Eye (tissue), 1 donor: ENCODE data around the gene JDP2.
"Not testable (repeated sequence)": the region's sequence is repeated elsewhere in the genome, so short reads cannot be mapped to it uniquely, and the experiment has no call there.

Experiments
- DNase-seq: peaks from one replicate; pipeline ENCODE4 v3.0.0-alpha.2; 2015

JDP2 gene

GRCh38 chr14:75457648-75458165 is 29.9 kb downstream of the JDP2 start:
- DNase-seq: no peak

- no peak for DNase-seq
These were observed 30.5 kb downstream of the JDP2 start for GRCh38 chr14:75458305-75458704.

GRCh38 chr14:75459099-75459741 is 31.4 kb downstream of the JDP2 start:
- no peak for DNase-seq

- DNase-seq: no peak
These were observed 32.0 kb downstream of the JDP2 start for GRCh38 chr14:75459791-75460190.

- DNase-seq: no peak
These were observed 32.6 kb downstream of the JDP2 start for GRCh38 chr14:75460394-75460793.

GRCh38 chr14:75461303-75461702 is 33.5 kb downstream of the JDP2 start:
- DNase-seq: no peak

GRCh38 chr14:75461755-75462349 is 34.0 kb downstream of the JDP2 start:
- DNase-seq: no peak

GRCh38 chr14:75464626-75465025 is 36.8 kb downstream of the JDP2 start:
- DNase-seq: no peak

- DNase-seq: no peak
These were observed 39.9 kb downstream of the JDP2 start for GRCh38 chr14:75467763-75468162.

GRCh38 chr14:75469164-75469563 is 41.3 kb downstream of the JDP2 start:
- no peak for DNase-seq

GRCh38 chr14:75469606-75470237 is 41.9 kb downstream of the JDP2 start:
- DNase-seq: no peak

GRCh38 chr14:75470238-75470797 is 42.5 kb downstream of the JDP2 start:
- DNase-seq: no peak

- no peak for DNase-seq
These were observed 43.2 kb downstream of the JDP2 start for GRCh38 chr14:75471059-75471458.

GRCh38 chr14:75474127-75474526 is 46.3 kb downstream of the JDP2 start:
- not testable (repeated sequence) for DNase-seq

- peak; percentile 79 for DNase-seq
These were observed 48.6 kb downstream of the JDP2 start for GRCh38 chr14:75476274-75476995.

- DNase-seq: no peak
These were observed 50.1 kb downstream of the JDP2 start for GRCh38 chr14:75477881-75478280.

- peak; percentile 27 for DNase-seq
These were observed 52.2 kb downstream of the JDP2 start for GRCh38 chr14:75479770-75480600.

GRCh38 chr14:75482366-75482765 is 54.5 kb downstream of the JDP2 start:
- no peak for DNase-seq

GRCh38 chr14:75484711-75485429 is 57.0 kb downstream of the JDP2 start:
- DNase-seq: no peak

GRCh38 chr14:75486318-75486717 is 58.5 kb downstream of the JDP2 start:
- no peak for DNase-seq

GRCh38 chr14:75487155-75487671 is 59.4 kb downstream of the JDP2 start:
- no peak for DNase-seq
